Measurements from ENCODE around the gene TAPBPL.
A peak's percentile ranks its signal among the peaks of the same experiment; 100 is the strongest.

The TAPBPL gene

DNA sequence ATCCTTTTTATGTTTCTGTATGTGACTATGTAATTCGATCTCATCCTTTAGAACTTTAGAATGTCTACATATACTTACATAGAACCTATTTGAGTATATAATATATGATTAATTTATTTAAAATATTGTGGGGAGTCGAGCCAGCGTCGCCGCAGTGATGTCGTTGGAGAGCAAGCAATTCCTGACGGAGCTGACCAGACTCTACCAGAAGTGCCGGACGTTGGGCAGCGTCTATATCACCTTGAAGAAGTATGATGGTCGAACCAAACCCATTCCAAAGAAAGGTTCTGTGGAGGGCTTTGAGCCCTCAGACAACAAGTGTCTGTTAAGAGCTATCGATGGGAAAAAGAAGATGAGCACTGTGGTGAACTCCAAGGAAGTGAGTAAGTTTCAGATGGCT lies 13.5 kb upstream of the TAPBPL start:
- H3F3A ChIP-seq (ENCODE audit: insufficient read depth, low read length), result 0 out of 2 replicates have a peak, but pooled peaks cover 4% of the 10 kb centered on the region
- H2AFZ ChIP-seq (ENCODE audit: low read length), result no peak overlapping the region
- H3K9me2 ChIP-seq (ENCODE audit: low read depth, low read length), result no peaks in the 10 kb centered on the region
- H3K4me1 ChIP-seq (ENCODE audit: insufficient read depth, low read length, severe bottlenecking), result peaks cover 45% of the 10 kb centered on the region
- no peak overlapping the region for H3K9ac ChIP-seq (ENCODE audit: low read length)
- no peaks in the 10 kb centered on the region for H3K36me3 ChIP-seq (ENCODE audit: insufficient read depth, low read length)
- H3K9me3 ChIP-seq (ENCODE audit: low read length), result no peaks in the 10 kb centered on the region
- peak overlapping the region; percentile 19 for H3K27ac ChIP-seq (ENCODE audit: low read depth, low read length, poor library complexity, severe bottlenecking)
- no peaks in the 10 kb centered on the region for H3K27me3 ChIP-seq (ENCODE audit: insufficient read depth, low read length)
- TF ChIP-seq, protein P1, sequence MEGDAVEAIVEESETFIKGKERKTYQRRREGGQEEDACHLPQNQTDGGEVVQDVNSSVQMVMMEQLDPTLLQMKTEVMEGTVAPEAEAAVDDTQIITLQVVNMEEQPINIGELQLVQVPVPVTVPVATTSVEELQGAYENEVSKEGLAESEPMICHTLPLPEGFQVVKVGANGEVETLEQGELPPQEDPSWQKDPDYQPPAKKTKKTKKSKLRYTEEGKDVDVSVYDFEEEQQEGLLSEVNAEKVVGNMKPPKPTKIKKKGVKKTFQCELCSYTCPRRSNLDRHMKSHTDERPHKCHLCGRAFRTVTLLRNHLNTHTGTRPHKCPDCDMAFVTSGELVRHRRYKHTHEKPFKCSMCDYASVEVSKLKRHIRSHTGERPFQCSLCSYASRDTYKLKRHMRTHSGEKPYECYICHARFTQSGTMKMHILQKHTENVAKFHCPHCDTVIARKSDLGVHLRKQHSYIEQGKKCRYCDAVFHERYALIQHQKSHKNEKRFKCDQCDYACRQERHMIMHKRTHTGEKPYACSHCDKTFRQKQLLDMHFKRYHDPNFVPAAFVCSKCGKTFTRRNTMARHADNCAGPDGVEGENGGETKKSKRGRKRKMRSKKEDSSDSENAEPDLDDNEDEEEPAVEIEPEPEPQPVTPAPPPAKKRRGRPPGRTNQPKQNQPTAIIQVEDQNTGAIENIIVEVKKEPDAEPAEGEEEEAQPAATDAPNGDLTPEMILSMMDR (IDR thresholded peaks at IDR 0.05; ENCODE audit: low read length), result no peak
- TF ChIP-seq EZH2 (IDR thresholded peaks at IDR 0.05; ENCODE audit: borderline replicate concordance, low read length), result no peak
- H3K4me2 ChIP-seq (ENCODE audit: low read length), result no peak overlapping the region
- no peaks in the 10 kb centered on the region for H3K79me2 ChIP-seq (ENCODE audit: insufficient read depth, low read length)
- H4K20me1 ChIP-seq (ENCODE audit: insufficient read depth, low read length), result no peaks in the 10 kb centered on the region
- no peak overlapping the region for H3K4me3 ChIP-seq (ENCODE audit: low read depth, low read length, poor library complexity, severe bottlenecking)

DNA sequence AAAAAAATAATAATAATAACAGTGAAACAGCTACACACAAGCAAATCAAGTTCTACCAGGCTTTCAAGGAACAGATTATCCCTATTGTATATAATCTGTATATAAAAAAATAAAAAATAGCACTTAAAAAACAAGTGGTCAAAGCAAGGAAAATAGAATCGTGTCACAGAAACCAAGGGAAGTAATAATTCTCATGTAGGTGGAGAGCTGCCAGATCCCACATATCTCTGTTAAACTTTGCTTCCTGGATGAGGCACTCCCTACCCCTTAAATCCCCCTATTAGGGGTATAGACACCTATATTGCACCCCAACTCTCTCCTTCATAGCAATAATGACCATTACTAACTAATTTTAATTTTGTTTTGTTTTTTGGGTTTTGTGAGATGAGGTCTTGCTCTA lies 11.5 kb upstream of the TAPBPL start:
- H3F3A ChIP-seq (ENCODE audit: insufficient read depth, low read length), result 0 out of 2 replicates have a peak, but pooled peaks cover 4% of the 10 kb centered on the region
- H3K4me1 ChIP-seq (ENCODE audit: insufficient read depth, low read length, severe bottlenecking), result peaks cover 41% of the 10 kb centered on the region
- H3K9me2 ChIP-seq (ENCODE audit: low read depth, low read length), result no peaks in the 10 kb centered on the region
- H2AFZ ChIP-seq (ENCODE audit: low read length), result no peak overlapping the region
- H3K36me3 ChIP-seq (ENCODE audit: insufficient read depth, low read length), result peaks cover 3% of the 10 kb centered on the region; the same call in 1 of the 2 replicates
- no peaks in the 10 kb centered on the region for H3K27me3 ChIP-seq (ENCODE audit: insufficient read depth, low read length)
- no peak overlapping the region for H3K4me3 ChIP-seq (ENCODE audit: low read depth, low read length, poor library complexity, severe bottlenecking)
- H4K20me1 ChIP-seq (ENCODE audit: insufficient read depth, low read length), result no peaks in the 10 kb centered on the region
- TF ChIP-seq, protein P1 (IDR thresholded peaks at IDR 0.05; ENCODE audit: low read length), result no peak
- TF ChIP-seq EZH2 (IDR thresholded peaks at IDR 0.05; ENCODE audit: borderline replicate concordance, low read length), result no peak
- H3K79me2 ChIP-seq (ENCODE audit: insufficient read depth, low read length), result peaks cover 2% of the 10 kb centered on the region; the same call in 1 of the 2 replicates
- no peak overlapping the region for H3K4me2 ChIP-seq (ENCODE audit: low read length)
- H3K9me3 ChIP-seq (ENCODE audit: low read length), result no peaks in the 10 kb centered on the region
- no peak overlapping the region for H3K9ac ChIP-seq (ENCODE audit: low read length)
- H3K27ac ChIP-seq (ENCODE audit: low read depth, low read length, poor library complexity, severe bottlenecking), result peak overlapping the region; percentile 99

DNA sequence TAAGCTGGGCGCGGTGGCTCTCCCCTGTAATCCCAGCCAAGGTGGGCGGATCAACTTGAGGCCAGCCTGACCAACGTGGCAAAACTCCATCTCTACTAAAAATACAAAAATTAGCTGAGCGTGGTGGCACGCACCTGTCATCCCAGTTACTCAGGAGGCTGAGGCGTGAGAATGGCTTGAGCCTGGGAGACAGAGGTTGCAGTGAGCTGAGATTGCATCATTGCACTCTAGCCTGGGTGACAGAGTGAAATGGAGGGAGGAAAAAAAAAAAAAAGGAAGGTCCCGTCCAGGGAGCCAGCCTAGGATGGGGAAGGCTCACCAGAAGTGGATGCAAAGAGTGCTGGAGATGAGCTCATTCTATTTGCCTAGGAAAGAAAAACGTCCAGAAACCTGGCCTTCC lies 9.0 kb upstream of the TAPBPL start:
- Histone ChIP-seq H3K27me3 (ENCODE audit: insufficient read depth, low read length) (no peaks in the 10 kb centered on the region), H3K4me3 (ENCODE audit: low read depth, low read length, poor library complexity, severe bottlenecking) (peak overlapping the region; percentile 92), H4K20me1 (ENCODE audit: insufficient read depth, low read length) (no peaks in the 10 kb centered on the region), H3K27ac (ENCODE audit: low read depth, low read length, poor library complexity, severe bottlenecking) (peak overlapping the region; percentile 99), H2AFZ (ENCODE audit: low read length) (no peak overlapping the region), H3K9me3 (ENCODE audit: low read length) (no peaks in the 10 kb centered on the region), H3K79me2 (ENCODE audit: insufficient read depth, low read length) (peaks cover 8% of the 10 kb centered on the region), H3F3A (ENCODE audit: insufficient read depth, low read length) (0 out of 2 replicates have a peak, but pooled peaks cover 4% of the 10 kb centered on the region), H3K9me2 (ENCODE audit: low read depth, low read length) (no peaks in the 10 kb centered on the region), H3K36me3 (ENCODE audit: insufficient read depth, low read length) (peaks cover 17% of the 10 kb centered on the region; the same call in 1 of the 2 replicates), H3K4me2 (ENCODE audit: low read length) (peak overlapping the region; percentile 92), H3K4me1 (ENCODE audit: insufficient read depth, low read length, severe bottlenecking) (peaks cover 64% of the 10 kb centered on the region), H3K9ac (ENCODE audit: low read length) (peak overlapping the region; percentile 98)
- TF ChIP-seq EZH2 (IDR thresholded peaks at IDR 0.05; ENCODE audit: borderline replicate concordance, low read length), result no peak
- TF ChIP-seq, protein P1 (IDR thresholded peaks at IDR 0.05; ENCODE audit: low read length), result no peak

All from OCI-LY1 (cell line).